HG02798 (cell line): Measurements from ENCODE around the gene ADTRP.

Experiments
- ATAC-seq: cut with Tn5 transposase; IDR thresholded peaks from one replicate; pipeline ENCODE4 v1.9.1; 2021; ENCODE audit warnings: mild to moderate bottlenecking; ENCODE audit not compliant: unreplicated experiment, poor library complexity

The ADTRP gene

DNA sequence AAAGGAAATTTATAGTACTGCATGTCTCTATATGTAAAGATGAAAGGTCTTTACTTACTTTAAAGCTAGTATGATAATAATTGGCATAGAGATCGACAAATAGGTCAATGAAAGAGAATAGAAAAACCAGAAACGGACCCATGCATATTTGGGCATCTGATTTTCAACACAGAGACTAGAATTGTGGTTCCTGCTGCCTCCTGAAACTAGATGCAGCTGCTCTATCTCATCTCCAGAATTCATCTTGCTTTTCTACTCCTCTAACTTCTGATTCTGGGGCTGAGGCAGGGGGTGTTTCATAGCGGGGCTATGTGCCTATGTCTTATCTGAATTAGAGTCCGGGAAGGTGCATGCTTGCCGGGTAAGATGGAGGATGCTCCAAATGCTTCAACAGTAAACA is 105.9 kb downstream of the ADTRP start:
- ATAC-seq, result no peak

DNA sequence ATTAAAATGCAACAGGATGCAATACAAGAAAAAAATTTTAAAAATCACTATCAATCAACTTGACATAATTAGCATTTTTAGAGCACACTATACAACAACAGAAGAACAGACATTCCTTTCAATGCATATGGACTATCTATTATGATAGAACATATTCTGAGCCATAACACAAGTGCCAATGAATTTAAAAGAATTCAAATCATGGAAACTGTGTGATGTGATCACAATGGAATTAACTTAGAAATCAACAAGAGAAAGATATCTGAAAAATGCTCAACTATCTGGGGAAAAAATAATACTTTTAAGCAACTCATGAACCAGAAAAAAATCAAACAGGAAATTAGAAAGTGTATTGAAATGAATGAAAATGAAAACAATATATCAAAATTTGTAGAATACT is 106.3 kb downstream of the ADTRP start:
- ATAC-seq, result no peak

DNA sequence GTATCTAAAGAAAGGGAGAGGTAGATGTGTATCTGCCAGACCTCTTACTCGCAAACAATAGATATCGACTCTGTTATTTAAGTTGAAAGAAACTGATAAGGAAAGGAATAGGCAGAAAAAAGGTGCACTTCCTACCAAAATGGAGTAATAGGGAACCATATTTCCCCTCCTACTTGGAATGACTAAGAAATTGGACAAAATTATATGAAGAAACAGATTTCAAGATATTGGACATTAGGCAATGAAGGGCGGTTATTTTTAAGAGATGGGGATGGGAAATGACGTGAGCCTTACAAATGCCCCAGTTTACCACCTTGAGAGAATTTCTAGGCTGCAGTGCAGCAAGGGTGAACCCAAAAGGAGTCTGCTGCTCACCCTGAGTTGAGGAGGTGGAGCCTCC is 108.9 kb downstream of the ADTRP start:
- ATAC-seq, result no peak

- ATAC-seq, result no peak
Measured at GRCh38 chr6:11668455-11668854, 110.1 kb downstream of the ADTRP start.

DNA sequence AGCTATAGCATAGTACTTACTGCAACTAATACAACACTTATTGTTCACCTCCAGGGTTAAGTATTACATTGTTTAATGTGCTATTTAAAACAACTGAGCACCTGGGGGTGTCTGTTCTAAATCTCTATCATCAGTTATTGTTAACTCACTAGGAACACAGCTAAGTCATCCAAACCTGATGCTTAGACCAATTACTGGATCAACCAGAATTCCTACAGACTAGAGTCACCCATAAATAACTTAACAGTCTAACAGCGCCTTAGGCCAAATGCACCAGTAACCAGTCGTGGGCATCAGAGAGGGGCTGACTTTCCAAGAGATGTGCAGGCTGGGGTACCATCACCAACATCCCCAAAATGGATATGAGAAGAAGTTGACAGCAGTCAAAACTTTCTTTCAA is 110.7 kb downstream of the ADTRP start:
- no peak for ATAC-seq

DNA sequence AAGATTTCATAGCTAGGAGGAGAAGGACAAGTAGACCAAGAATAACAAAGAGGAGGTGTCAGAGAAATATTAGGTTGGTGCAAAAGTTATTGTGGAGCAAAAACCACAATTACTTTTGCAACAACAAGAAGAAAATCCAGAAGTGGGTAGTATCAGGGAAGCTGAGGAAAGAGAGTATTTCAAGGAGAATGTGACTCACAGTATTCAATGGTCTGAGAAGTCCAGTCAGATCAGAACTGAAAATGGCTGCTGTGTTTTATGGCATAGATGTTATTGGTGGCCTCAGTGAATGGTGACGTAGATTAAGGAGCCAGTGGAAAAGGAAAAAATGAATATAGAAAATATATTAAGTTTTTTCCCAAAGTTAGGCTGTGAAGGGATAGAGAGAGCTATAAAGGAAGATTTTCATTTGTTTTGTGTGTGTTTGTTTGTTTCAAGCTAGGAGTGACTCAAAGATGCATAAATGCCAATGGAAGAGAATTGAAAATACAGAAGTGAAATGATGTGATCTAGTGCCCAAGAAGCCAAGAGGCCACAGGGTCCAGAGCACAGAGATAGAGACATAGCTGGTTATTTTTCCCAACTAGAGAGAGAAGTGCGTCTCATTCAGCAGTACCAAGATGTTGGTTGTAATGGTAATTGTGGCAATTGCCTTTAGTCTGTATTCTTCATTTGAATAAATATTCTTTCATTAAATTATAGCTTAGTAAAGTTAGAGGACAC is 112.8 kb downstream of the ADTRP start:
- ATAC-seq, result no peak
